GM19043 (cell line): ENCODE data around the gene CDH19.
"Not testable (repeated sequence)": the region's sequence is repeated elsewhere in the genome, so short reads cannot be mapped to it uniquely, and the experiment has no call there.

ENCODE experiments used
- ATAC-seq: cut with Tn5 transposase; IDR thresholded peaks from one replicate; pipeline ENCODE4 v1.9.1; 2021; ENCODE audit warnings: low read depth; ENCODE audit not compliant: unreplicated experiment

The CDH19 gene

DNA sequence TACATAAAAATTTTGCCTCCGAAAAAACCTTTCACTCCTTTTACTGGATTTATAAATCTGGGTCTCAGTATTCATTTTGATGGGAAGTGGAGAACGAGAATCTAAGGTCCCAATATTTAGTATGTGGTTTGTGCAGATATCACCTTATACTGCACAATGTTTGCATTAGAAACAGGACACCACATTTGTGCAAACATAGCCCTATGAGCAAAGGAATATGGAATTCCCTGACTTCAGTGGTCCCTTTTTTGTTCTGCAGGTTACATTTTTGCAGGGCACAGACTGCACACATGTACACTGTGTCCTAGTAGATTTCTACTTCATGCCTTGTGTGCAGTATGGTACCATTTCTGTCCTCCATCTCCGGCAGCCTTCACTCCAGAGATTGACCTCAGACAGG is 130.0 kb downstream of the CDH19 start:
- ATAC-seq, result no peak

DNA sequence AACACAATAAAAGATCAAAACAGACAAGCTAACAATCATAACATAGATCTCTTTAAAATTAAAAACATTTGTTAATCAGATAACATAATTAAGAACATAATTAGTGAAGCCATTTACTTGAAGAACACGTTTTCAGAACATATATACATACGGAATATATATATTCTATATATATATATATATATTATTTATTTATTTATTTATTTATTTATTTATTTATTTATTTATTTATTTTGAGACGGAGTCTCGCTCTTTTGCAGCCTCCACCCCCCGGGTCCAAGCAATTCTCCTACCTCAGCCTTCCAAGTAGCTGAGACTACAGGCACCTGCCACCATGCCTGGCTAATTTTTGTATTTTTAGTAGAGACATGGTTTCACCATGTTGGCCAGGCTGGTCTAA is 137.7 kb downstream of the CDH19 start:
- ATAC-seq, result not testable (repeated sequence)

DNA sequence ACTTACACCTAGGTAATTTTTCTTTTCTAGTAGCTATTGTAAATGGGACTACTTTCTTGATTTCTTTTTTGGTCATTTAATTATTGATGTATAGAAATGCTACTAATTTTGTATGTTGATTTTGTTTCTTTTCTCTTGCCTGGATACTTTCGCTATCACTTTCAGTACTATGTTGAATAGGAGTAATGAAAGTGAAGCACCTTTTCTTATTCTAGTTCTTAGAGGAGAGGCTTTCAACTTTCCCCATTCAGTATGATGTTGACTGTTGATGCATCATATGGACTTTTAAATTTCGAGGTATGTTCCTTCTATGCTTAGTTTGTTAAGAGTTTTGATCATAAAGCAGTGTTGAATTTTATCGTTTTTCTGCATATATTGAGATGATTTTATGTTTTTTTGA is 142.5 kb downstream of the CDH19 start:
- no peak for ATAC-seq

DNA sequence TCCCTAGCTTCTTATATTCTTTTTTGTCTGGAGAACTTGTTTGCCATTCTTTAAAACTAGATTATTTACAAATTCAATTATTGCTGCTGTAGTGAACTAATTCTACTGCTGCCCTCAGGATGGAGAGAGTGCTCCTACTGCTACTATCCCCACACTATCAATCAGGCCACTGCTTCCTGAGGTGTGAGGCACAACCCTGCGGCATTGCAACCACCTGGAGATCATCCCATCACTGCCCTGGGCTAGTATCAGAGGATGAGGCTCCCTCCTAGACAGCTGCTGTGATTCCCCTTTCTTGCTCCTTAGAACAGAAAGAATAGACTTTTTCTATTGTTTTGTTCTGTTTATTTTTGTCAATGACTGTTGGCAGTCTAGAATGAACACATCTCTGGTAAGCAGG is 146.6 kb downstream of the CDH19 start:
- ATAC-seq, result no peak
